ENCODE results near the gene VWC2L. TPM values are rescaled to one million over a fixed set of nuclear protein-coding genes. Genes with fewer than 3 reads are reported as not detected.

Gene VWC2L
- total and polyA plus RNA-seq, 2 donors from 2014 or later: 0.09 TPM; not detected in 1

DNA sequence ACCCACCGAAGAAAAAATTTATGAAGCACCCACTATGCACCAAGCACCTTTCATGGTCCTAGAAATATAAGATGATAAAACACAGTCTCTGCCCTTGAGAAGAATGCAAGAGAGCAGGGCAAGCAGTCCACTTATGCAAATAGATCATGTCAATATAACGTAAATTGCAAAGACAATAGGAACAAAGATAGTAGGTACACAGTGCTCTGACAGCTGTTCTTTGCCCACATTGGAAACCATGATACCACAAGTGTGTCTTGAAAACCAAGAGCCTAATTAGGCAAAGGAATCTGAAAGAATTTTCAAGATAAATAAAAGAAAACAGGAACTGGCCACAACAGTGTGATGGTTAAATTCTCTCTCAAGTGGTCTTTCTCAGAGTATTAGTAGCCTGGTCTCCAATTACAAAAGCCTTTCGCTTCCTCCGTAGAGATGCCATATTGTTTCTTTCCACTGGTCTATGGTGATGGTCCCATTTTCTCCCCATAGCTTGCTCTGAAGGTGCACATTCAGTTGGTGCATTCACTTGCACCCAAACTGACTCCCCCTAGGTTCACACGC lies 108.5 kb downstream of the VWC2L start:
- H3K9ac ChIP-seq (ENCODE audit: low read length in 3 of 3): no peak overlapping the region
- intact Hi-C loops (cut with DNase I): no loop called here
- no peak for FAIRE-seq
- no peak overlapping the region for H3K27ac ChIP-seq (ENCODE audit: low read depth in 2 of 2, low read length in 2 of 2)
- H3K4me1 ChIP-seq (ENCODE audit: control insufficient read depth in 2 of 3, insufficient read depth in 2 of 3, low read depth in 1 of 3, low read length in 3 of 3): no peaks in the 10 kb centered on the region
- TF ChIP-seq, protein P1, sequence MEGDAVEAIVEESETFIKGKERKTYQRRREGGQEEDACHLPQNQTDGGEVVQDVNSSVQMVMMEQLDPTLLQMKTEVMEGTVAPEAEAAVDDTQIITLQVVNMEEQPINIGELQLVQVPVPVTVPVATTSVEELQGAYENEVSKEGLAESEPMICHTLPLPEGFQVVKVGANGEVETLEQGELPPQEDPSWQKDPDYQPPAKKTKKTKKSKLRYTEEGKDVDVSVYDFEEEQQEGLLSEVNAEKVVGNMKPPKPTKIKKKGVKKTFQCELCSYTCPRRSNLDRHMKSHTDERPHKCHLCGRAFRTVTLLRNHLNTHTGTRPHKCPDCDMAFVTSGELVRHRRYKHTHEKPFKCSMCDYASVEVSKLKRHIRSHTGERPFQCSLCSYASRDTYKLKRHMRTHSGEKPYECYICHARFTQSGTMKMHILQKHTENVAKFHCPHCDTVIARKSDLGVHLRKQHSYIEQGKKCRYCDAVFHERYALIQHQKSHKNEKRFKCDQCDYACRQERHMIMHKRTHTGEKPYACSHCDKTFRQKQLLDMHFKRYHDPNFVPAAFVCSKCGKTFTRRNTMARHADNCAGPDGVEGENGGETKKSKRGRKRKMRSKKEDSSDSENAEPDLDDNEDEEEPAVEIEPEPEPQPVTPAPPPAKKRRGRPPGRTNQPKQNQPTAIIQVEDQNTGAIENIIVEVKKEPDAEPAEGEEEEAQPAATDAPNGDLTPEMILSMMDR (IDR thresholded peaks at IDR 0.05; ENCODE audit: borderline replicate concordance, extremely low read depth, insufficient read depth): no peak
- no peak for DNase-seq
- no peaks in the 10 kb centered on the region for H3K27me3 ChIP-seq (ENCODE audit: control insufficient read depth, insufficient read depth, low read length)
- no peaks in the 10 kb centered on the region for H3K36me3 ChIP-seq (ENCODE audit: control insufficient read depth in 2 of 3, insufficient read depth in 3 of 3, low read length in 3 of 3)
- H3K4me3 ChIP-seq (ENCODE audit: low read length in 3 of 3): no peak overlapping the region
- H3K9me3 ChIP-seq (ENCODE audit: control insufficient read depth in 2 of 3, insufficient read depth in 1 of 3, low read length in 3 of 3): no peaks in the 10 kb centered on the region

DNA sequence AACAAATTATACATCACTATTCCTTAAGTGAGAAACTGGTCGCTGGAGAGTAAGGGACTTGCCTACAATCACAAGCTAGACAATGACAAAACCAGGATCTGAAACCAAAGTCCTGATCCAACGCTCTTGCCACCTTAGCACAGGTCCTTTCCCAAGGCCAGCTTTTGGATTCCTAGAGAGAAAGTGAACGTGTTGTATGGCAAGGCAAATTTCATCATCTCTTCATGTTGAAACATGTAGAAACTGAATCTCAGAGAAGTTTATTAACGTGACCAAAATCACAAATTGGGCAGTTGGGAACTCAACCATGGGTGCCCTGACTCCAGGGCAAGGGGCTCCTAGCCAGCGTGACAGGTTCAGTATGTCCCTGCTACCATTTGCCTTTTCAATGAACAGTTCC lies 118.2 kb downstream of the VWC2L start:
- intact Hi-C loops (cut with DNase I): no loop called here
- H3K4me1 ChIP-seq (ENCODE audit: control insufficient read depth in 2 of 3, insufficient read depth in 2 of 3, low read depth in 1 of 3, low read length in 3 of 3): no peaks in the 10 kb centered on the region
- DNase-seq (no peak), FAIRE-seq (no peak)
- H3K27ac ChIP-seq (ENCODE audit: low read depth in 2 of 2, low read length in 2 of 2): no peak overlapping the region
- TF ChIP-seq, protein P1 (IDR thresholded peaks at IDR 0.05; ENCODE audit: borderline replicate concordance, extremely low read depth, insufficient read depth): no peak
- H3K9me3 ChIP-seq (ENCODE audit: control insufficient read depth in 2 of 3, insufficient read depth in 1 of 3, low read length in 3 of 3): no peaks in the 10 kb centered on the region
- H3K36me3 ChIP-seq (ENCODE audit: control insufficient read depth in 2 of 3, insufficient read depth in 3 of 3, low read length in 3 of 3): no peaks in the 10 kb centered on the region
- no peaks in the 10 kb centered on the region for H3K27me3 ChIP-seq (ENCODE audit: control insufficient read depth, insufficient read depth, low read length)
- H3K4me3 ChIP-seq (ENCODE audit: low read length in 3 of 3): no peak overlapping the region
- no peak overlapping the region for H3K9ac ChIP-seq (ENCODE audit: low read length in 3 of 3)

DNA sequence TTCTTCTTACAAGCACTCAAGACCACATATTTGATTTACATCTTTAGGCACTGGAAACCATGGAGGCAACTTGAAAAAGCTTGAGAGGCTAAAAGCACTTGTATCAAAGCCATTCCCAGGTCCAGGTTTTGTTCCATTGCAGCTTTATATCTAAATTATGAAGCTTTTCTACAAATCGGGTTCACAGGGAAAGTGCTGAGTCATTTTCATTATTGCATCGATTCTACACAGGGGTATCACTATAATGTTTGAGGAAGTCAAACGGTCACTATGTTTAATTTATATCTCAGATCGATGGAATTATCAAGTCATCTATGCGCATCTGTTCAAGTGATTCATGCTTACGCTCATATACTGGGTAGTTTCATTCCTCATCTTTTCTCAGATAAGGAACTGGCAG lies 118.7 kb downstream of the VWC2L start:
- FAIRE-seq (no peak), DNase-seq (no peak)
- intact Hi-C loops (cut with DNase I): no loop called here
- Histone ChIP-seq H3K9me3 (ENCODE audit: control insufficient read depth in 2 of 3, insufficient read depth in 1 of 3, low read length in 3 of 3) (no peaks in the 10 kb centered on the region), H3K9ac (ENCODE audit: low read length in 3 of 3) (no peak overlapping the region), H3K36me3 (ENCODE audit: control insufficient read depth in 2 of 3, insufficient read depth in 3 of 3, low read length in 3 of 3) (no peaks in the 10 kb centered on the region), H3K4me1 (ENCODE audit: control insufficient read depth in 2 of 3, insufficient read depth in 2 of 3, low read depth in 1 of 3, low read length in 3 of 3) (peaks cover 0 to 4% (median 0%) of the 10 kb centered on the region in 3 donors), H3K27me3 (ENCODE audit: control insufficient read depth, insufficient read depth, low read length) (no peaks in the 10 kb centered on the region), H3K4me3 (ENCODE audit: low read length in 3 of 3) (no peak overlapping the region), H3K27ac (ENCODE audit: low read depth in 2 of 2, low read length in 2 of 2) (no peak overlapping the region)
- TF ChIP-seq, protein P1 (IDR thresholded peaks at IDR 0.05; ENCODE audit: borderline replicate concordance, extremely low read depth, insufficient read depth): no peak

DNA sequence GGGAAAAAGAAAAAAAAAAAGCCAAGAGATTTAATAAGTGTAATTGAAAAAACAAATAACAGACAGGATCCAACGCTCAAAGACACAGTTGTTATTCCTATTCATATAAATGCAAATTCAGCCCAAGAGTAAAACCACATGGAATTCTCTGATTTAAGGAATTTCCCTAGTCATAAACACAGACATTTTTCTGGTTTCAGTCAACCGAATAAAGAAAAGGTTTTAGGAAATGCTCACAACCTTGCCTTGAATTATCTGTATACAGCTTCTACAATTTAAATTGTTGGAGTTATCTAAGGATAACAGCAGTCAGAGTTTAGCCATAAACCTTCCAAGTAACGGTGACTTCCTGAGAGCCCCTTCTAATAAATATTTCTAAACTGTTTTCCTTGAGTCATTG lies 122.7 kb downstream of the VWC2L start:
- FAIRE-seq: no peak
- DNase-seq: peak in 2 of 5 donors; percentile 59 to 85

More for the DNA sequence above, 122.7 kb downstream of the VWC2L start:
- no peak overlapping the region for H3K27ac ChIP-seq (ENCODE audit: low read depth in 2 of 2, low read length in 2 of 2)
- no peak overlapping the region for H3K9ac ChIP-seq (ENCODE audit: low read length in 3 of 3)
- no peaks in the 10 kb centered on the region for H3K9me3 ChIP-seq (ENCODE audit: control insufficient read depth in 2 of 3, insufficient read depth in 1 of 3, low read length in 3 of 3)
- H3K27me3 ChIP-seq (ENCODE audit: control insufficient read depth, insufficient read depth, low read length): no peaks in the 10 kb centered on the region
- peaks cover 0 to 4% (median 0%) of the 10 kb centered on the region in 3 donors for H3K4me1 ChIP-seq (ENCODE audit: control insufficient read depth in 2 of 3, insufficient read depth in 2 of 3, low read depth in 1 of 3, low read length in 3 of 3)
- intact Hi-C loops (cut with DNase I): no loop called here
- no peak overlapping the region for H3K4me3 ChIP-seq (ENCODE audit: low read length in 3 of 3)
- TF ChIP-seq, protein P1 (IDR thresholded peaks at IDR 0.05; ENCODE audit: borderline replicate concordance, extremely low read depth, insufficient read depth): no peak
- H3K36me3 ChIP-seq (ENCODE audit: control insufficient read depth in 2 of 3, insufficient read depth in 3 of 3, low read length in 3 of 3): no peaks in the 10 kb centered on the region
